Activated naive CD8-positive, alpha-beta T cell treated with anti-CD3 and anti-CD28 coated beads, Interleukin-2, amount 10 ng/mL, durations not matched to agents 7 days and 5 days (primary cell): ENCODE data around the gene TEC. TPM values are rescaled to one million over a fixed set of nuclear protein-coding genes. Genes with fewer than 3 reads are reported as not detected.
"Not testable (repeated sequence)": the region's sequence is repeated elsewhere in the genome, so short reads cannot be mapped to it uniquely, and the experiment has no call there.

Experiments
- ATAC-seq: fragments of 150-1000 bp; cut with Tn5 transposase; one replicate; pipeline ENCODE4 v1.10.0; 2021; ENCODE audit warnings: low read depth, moderate library complexity
- POLR2A ChIA-PET: fragments of 350-600 bp; sonication (Branson Sonifier 250); formaldehyde crosslinking; loops from one replicate; lab custom pipeline; 2021; ENCODE audit warnings: antibody characterized with exemption; lab: Charles Lee
- DNase-seq: peaks from one replicate; pipeline ENCODE4 v3.0.0; 2021
- H3K27ac Mint-ChIP-seq: one replicate; pipeline ENCODE4 v1.8.0; 2022; ENCODE audit warnings: mild to moderate bottlenecking, mixed read lengths
- H3K27me3 Mint-ChIP-seq: one replicate; pipeline ENCODE4 v1.8.0; 2022; ENCODE audit warnings: mild to moderate bottlenecking, moderate library complexity, mixed read lengths
- H3K36me3 Mint-ChIP-seq: one replicate; pipeline ENCODE4 v1.8.0; 2021; ENCODE audit warnings: mild to moderate bottlenecking, mixed read lengths
- H3K4me1 Mint-ChIP-seq: one replicate; pipeline ENCODE4 v1.8.0; 2021; ENCODE audit warnings: mixed read lengths
- H3K4me3 Mint-ChIP-seq: one replicate; pipeline ENCODE4 v1.8.0; 2022; ENCODE audit warnings: mild to moderate bottlenecking, moderate library complexity, mixed read lengths
- H3K9me3 Mint-ChIP-seq: one replicate; pipeline ENCODE4 v1.8.0; 2021; ENCODE audit warnings: mixed read lengths
- total RNA-seq, 2 experiments: library from RNA; stranded (reverse); gene quantifications; one replicate each; pipeline ENCODE4 v1.2.3, GENCODE V29; 2021

TEC gene
- total RNA-seq, 2 experiments from 2014 or later: 4.2 TPM

DNA sequence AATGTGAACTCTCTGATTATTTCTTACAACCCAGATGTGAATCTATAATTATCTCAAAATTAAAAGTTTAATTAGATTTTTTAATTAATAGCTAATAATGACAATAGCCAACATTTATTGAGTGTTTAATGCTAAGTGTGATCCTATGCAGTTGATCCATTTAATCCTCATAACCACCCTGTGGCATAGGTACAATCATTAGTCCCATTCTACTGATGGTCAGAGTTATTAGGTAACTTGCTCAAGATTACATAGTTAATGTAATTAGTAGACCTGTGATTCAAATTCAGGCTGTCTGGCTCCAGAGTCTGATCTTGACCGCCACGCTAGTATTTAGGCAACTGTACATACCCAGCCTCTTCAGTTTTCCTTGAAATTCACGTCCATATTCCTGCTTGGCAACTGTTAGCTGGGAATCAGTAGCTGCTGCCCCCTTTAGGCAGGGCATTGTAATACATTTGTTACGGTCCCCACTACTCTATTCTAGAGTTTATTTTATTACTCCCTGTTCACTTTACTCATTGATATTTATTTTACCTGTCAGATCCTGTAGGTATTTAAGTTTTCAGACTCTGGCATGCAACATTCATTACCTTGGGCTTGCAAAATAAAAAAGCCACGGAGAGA lies 20.6 kb upstream of the TEC start:
- H3K9me3 Mint-ChIP-seq: no peaks in the 10 kb centered on the region

GRCh38 chr4:48286060-48286459 lies 16.4 kb upstream of the TEC start:
- POLR2A ChIA-PET, H3K4me1 Mint-ChIP-seq, DNase-seq, H3K36me3 Mint-ChIP-seq, H3K4me3 Mint-ChIP-seq, H3K27ac Mint-ChIP-seq, ATAC-seq: not testable (repeated sequence)
- Mint-ChIP-seq H3K27me3 (peaks cover 34% of the 10 kb centered on the region), H3K9me3 (peaks cover 15% of the 10 kb centered on the region)

More for the DNA sequence above, 20.6 kb upstream of the TEC start:
- DNase-seq: no peak
- POLR2A ChIA-PET: no interaction called here
- no peak overlapping the region for H3K27ac Mint-ChIP-seq
- H3K36me3 Mint-ChIP-seq: no peaks in the 10 kb centered on the region
- H3K4me3 Mint-ChIP-seq: no peak overlapping the region
- peaks cover 4% of the 10 kb centered on the region for H3K27me3 Mint-ChIP-seq
- peaks cover 2% of the 10 kb centered on the region for H3K4me1 Mint-ChIP-seq
- no peak for ATAC-seq

GRCh38 chr4:48285640-48286039 lies 16.0 kb upstream of the TEC start:
- POLR2A ChIA-PET, H3K4me1 Mint-ChIP-seq, H3K4me3 Mint-ChIP-seq, H3K36me3 Mint-ChIP-seq, ATAC-seq, H3K27ac Mint-ChIP-seq, DNase-seq: not testable (repeated sequence)
- Mint-ChIP-seq H3K27me3 (peaks cover 38% of the 10 kb centered on the region), H3K9me3 (peaks cover 16% of the 10 kb centered on the region)

DNA sequence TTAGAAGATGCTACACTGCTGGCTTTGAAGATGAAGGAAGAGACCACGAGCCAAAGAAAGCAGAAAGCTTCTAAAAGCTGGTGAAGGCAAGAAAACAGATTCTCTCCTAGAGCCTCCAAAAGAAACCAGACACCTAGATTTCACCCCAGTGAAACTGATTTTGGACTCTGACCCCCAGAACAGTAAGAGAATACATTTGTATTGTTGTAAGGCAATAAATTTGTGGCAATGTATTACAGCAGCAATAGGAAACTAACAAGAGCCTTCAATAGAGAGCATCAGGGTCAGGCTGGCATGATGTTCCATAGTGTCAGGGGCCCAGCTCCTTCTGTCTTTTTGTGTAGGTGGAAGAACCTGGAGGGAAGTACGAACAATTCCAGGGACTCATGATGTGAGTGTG lies 6.0 kb upstream of the TEC start:
- Mint-ChIP-seq H3K4me1 (peaks cover 12% of the 10 kb centered on the region), H3K4me3 (no peak overlapping the region), H3K36me3 (peaks cover 6% of the 10 kb centered on the region), H3K9me3 (peaks cover 4% of the 10 kb centered on the region), H3K27me3 (peaks cover 5% of the 10 kb centered on the region), H3K27ac (no peak overlapping the region)
- no peak for DNase-seq
- POLR2A ChIA-PET: no interaction called here
- ATAC-seq: no peak

GRCh38 chr4:48275247-48275646 lies 5.6 kb upstream of the TEC start:
- DNase-seq (no peak), ATAC-seq (peak; percentile 48)
- POLR2A ChIA-PET: no interaction called here
- peaks cover 4% of the 10 kb centered on the region for H3K9me3 Mint-ChIP-seq
- H3K27ac Mint-ChIP-seq: no peak overlapping the region
- no peak overlapping the region for H3K4me3 Mint-ChIP-seq
- peaks cover 6% of the 10 kb centered on the region for H3K36me3 Mint-ChIP-seq
- H3K4me1 Mint-ChIP-seq: peaks cover 16% of the 10 kb centered on the region
- H3K27me3 Mint-ChIP-seq: peaks cover 2% of the 10 kb centered on the region

DNA sequence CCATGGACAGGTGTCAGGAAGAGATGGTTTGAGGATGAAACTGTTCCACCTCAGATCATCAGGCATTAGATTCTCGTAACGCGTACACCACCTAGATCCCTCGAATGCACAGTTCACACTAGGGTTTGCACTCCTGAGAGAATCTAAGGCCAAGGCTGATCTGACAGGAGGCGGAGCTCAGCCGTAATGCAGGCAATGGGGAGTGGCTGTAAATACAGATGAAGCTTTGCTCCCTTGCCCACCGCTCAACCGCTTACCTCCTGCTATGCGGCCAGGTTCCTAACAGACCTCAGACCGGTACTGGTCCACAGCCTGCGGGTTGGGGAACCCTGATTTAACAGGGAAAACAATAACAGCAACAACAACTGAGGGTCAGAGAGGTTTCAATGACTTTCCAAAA lies 2.0 kb upstream of the TEC start:
- ATAC-seq (no peak), DNase-seq (no peak)
- no peaks in the 10 kb centered on the region for H3K9me3 Mint-ChIP-seq
- H3K4me1 Mint-ChIP-seq: peaks cover 25% of the 10 kb centered on the region
- H3K36me3 Mint-ChIP-seq: peaks cover 10% of the 10 kb centered on the region
- no peak overlapping the region for H3K4me3 Mint-ChIP-seq
- H3K27ac Mint-ChIP-seq: no peak overlapping the region
- H3K27me3 Mint-ChIP-seq: no peaks in the 10 kb centered on the region
- POLR2A ChIA-PET: interaction anchor here (1.5 kb wide), 1 partner anchor 132 kb away, joined by 4 read pairs; no protein-coding TSS in a partner anchor

GRCh38 chr4:48270951-48271473 lies 1.4 kb upstream of the TEC start:
- H3K27ac Mint-ChIP-seq: peak overlapping the region; percentile 4
- H3K4me1 Mint-ChIP-seq: peaks cover 23% of the 10 kb centered on the region
- peak overlapping the region; percentile 0 for H3K4me3 Mint-ChIP-seq
- DNase-seq: no peak
- peaks cover 13% of the 10 kb centered on the region for H3K36me3 Mint-ChIP-seq
- POLR2A ChIA-PET: interaction anchor here (1.2 to 1.5 kb wide), 2 partner anchors 132 to 143 kb away, joined by 3 to 4 read pairs; no protein-coding TSS in a partner anchor
- no peaks in the 10 kb centered on the region for H3K27me3 Mint-ChIP-seq
- no peaks in the 10 kb centered on the region for H3K9me3 Mint-ChIP-seq
- no peak for ATAC-seq

DNA sequence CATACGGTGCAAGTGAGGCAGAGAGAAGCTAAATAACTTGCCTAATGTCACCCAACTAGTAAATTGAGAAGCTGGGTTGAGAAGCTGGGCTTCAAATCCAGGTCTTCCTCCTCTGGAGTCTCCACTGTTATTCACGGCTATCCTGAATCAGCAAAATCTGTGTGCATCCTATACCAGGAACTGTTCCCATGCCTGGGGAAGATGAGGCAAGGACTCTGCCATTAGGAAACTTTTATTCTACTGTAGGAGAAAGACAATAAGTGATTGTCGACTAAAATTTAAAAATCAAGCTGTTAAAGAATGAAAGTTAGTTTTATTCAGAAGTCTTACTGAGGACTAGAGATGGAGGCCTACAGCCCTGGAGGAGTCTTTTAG lies 872 bp upstream of the TEC start:
- Mint-ChIP-seq H3K36me3 (peaks cover 15% of the 10 kb centered on the region), H3K27ac (no peak overlapping the region), H3K4me3 (peak overlapping the region; percentile 97), H3K27me3 (no peaks in the 10 kb centered on the region), H3K4me1 (peaks cover 23% of the 10 kb centered on the region), H3K9me3 (no peaks in the 10 kb centered on the region)
- ATAC-seq (no peak), DNase-seq (no peak)
- POLR2A ChIA-PET: interaction anchor here (1.2 to 1.5 kb wide), 2 partner anchors 131 to 142 kb away, joined by 3 to 4 read pairs; no protein-coding TSS in a partner anchor

GRCh38 chr4:48269861-48270522 lies 354 bp upstream of the TEC start:
- Mint-ChIP-seq H3K4me3 (peak overlapping the region; percentile 97), H3K27ac (peak overlapping the region; percentile 78), H3K27me3 (no peaks in the 10 kb centered on the region), H3K4me1 (peaks cover 21% of the 10 kb centered on the region), H3K36me3 (peaks cover 15% of the 10 kb centered on the region), H3K9me3 (no peaks in the 10 kb centered on the region)
- DNase-seq (peak; percentile 90), ATAC-seq (peak; percentile 91)
- POLR2A ChIA-PET: interaction anchor here (1.2 to 1.5 kb wide), 2 partner anchors 131 to 142 kb away, joined by 3 to 4 read pairs; no protein-coding TSS in a partner anchor

- POLR2A ChIA-PET: no interaction called here
- H3K4me3 Mint-ChIP-seq: peak overlapping the region; percentile 28
Observed at GRCh38 chr4:48267574-48267973, 2.1 kb downstream of the TEC start.

DNA sequence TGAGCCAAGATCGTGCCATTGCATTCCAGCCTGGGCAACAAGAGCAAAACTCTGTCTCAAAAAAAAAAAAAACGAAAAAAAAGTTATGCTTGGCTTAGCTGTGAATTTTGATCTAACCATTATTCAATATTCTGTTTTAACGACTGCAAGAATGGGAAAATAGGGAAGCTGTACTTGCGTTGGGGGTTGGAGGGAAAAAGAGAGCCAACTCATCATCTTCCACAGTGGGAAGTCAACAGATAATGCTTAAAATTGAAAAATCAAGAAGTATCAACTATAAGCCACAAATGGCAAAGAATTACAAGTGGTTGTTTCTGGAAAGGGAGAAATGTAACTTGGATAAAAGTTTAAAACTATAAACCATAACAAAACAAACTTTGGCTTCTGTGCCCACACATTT lies 2.9 kb downstream of the TEC start:
- peaks cover 3% of the 10 kb centered on the region for H3K9me3 Mint-ChIP-seq
- H3K27me3 Mint-ChIP-seq: no peaks in the 10 kb centered on the region
- H3K36me3 Mint-ChIP-seq: peaks cover 24% of the 10 kb centered on the region
- peaks cover 19% of the 10 kb centered on the region for H3K4me1 Mint-ChIP-seq
- no peak overlapping the region for H3K27ac Mint-ChIP-seq
- DNase-seq (no peak), ATAC-seq (no peak)
- no peak overlapping the region for H3K4me3 Mint-ChIP-seq
- POLR2A ChIA-PET: no interaction called here

More at GRCh38 chr4:48267574-48267973, 2.1 kb downstream of the TEC start:
- Mint-ChIP-seq H3K4me1 (peaks cover 18% of the 10 kb centered on the region), H3K27ac (no peak overlapping the region), H3K36me3 (peaks cover 24% of the 10 kb centered on the region), H3K27me3 (no peaks in the 10 kb centered on the region), H3K9me3 (peaks cover 2% of the 10 kb centered on the region)
- no peak for DNase-seq
- no peak for ATAC-seq

- Mint-ChIP-seq H3K9me3 (peaks cover 3% of the 10 kb centered on the region), H3K36me3 (peaks cover 25% of the 10 kb centered on the region), H3K4me1 (peaks cover 11% of the 10 kb centered on the region), H3K4me3 (no peak overlapping the region), H3K27me3 (no peaks in the 10 kb centered on the region), H3K27ac (no peak overlapping the region)
- DNase-seq (no peak), ATAC-seq (no peak)
- POLR2A ChIA-PET: no interaction called here
Observed at GRCh38 chr4:48262926-48263325, 6.7 kb downstream of the TEC start.

DNA sequence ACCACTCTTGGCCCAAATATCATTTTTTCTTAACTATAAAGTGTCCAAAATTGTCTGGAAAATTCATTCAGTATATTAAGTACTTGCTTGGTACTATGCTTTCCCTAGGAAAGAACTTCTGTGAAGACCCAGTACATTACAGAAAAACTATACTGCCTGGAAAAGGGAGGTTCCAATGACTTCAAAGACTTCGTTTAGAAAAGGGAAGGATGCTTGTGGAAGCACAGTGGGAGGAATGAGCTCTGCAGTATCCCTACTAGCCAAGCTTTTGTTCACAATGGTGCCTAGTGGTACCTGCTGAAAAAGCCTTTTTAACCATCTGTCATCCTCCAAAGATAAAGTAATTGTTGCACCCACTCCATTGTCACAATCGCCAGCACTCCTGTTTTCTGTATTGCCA lies 7.2 kb downstream of the TEC start:
- no peaks in the 10 kb centered on the region for H3K27me3 Mint-ChIP-seq

More for the DNA sequence above, 7.2 kb downstream of the TEC start:
- Mint-ChIP-seq H3K9me3 (peaks cover 3% of the 10 kb centered on the region), H3K36me3 (peaks cover 23% of the 10 kb centered on the region), H3K27ac (no peak overlapping the region), H3K4me3 (no peak overlapping the region), H3K4me1 (peaks cover 9% of the 10 kb centered on the region)
- no peak for ATAC-seq
- no peak for DNase-seq
- POLR2A ChIA-PET: no interaction called here
